Sigmoid colon (tissue), 4 donors: ENCODE measurements around the gene CDC34.

Experiments
- EP300 ChIP-seq, 4 donors: sonication (generic); formaldehyde crosslinking; IDR thresholded peaks; one replicate each; pipeline ENCODE4 v1.6.1; 2017; ENCODE audit warnings: antibody characterized with exemption in 4 of 4
- POLR2AphosphoS5 ChIP-seq, 4 donors: sonication (generic); formaldehyde crosslinking; IDR thresholded peaks; one replicate each; pipeline ENCODE4 v1.6.1; 2017; ENCODE audit warnings: antibody characterized with exemption in 4 of 4
- TF ChIP-seq, protein P1 (sequence below), 4 experiments: fragments of 450-650 bp in 3 of 4; fragments of 200-600 bp in 1 of 4; IDR thresholded peaks; one replicate each; pipeline ENCODE4 v1.5.1; 2016 to 2019; ENCODE audit warnings: antibody characterized with exemption in 4 of 4, mild to moderate bottlenecking in 3 of 4, moderate library complexity in 2 of 4

DNA sequence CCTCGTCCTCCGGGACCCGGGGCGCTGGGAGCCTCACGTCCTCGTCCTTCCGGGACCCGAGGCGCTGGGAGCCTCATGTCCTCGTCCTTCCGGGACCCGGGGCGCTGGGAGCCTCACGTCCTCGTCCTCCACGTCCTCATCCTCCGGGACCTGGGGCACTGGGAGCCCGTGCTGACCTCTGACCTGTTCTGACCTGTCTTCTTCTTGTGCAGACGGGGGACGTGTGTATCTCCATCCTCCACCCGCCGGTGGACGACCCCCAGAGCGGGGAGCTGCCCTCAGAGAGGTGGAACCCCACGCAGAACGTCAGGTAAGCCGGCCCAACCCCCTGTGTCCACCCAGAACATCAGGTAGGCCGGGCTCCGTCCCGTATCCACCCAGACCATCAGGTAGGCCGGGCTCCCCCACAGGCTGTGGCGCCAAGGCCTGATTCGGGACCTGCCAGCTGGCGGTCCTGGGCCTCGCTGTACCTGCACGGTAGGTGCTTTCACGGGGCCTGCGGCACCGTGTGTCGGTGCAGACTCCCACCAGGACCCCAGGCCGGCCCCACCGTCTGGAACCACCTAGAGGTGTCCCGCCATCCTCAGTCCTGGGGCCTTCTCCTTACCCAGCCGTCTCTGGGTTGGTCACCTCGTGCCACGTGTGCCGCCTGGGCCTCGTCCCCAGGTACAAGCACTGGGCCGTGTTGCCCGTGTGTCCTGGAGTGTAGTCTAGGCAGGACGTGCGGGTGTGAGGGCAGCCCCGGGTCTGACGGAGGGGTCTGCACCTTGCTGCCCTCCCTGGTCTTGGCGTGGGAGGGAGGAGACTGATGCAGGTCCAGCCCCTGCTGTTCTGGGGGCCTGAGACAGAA is 4.7 kb downstream of the CDC34 start:
- TF ChIP-seq, protein P1, sequence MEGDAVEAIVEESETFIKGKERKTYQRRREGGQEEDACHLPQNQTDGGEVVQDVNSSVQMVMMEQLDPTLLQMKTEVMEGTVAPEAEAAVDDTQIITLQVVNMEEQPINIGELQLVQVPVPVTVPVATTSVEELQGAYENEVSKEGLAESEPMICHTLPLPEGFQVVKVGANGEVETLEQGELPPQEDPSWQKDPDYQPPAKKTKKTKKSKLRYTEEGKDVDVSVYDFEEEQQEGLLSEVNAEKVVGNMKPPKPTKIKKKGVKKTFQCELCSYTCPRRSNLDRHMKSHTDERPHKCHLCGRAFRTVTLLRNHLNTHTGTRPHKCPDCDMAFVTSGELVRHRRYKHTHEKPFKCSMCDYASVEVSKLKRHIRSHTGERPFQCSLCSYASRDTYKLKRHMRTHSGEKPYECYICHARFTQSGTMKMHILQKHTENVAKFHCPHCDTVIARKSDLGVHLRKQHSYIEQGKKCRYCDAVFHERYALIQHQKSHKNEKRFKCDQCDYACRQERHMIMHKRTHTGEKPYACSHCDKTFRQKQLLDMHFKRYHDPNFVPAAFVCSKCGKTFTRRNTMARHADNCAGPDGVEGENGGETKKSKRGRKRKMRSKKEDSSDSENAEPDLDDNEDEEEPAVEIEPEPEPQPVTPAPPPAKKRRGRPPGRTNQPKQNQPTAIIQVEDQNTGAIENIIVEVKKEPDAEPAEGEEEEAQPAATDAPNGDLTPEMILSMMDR (IDR thresholded peaks at IDR 0.05): no peak
- TF ChIP-seq EP300 (IDR thresholded peaks at IDR 0.05) (no peak), POLR2AphosphoS5 (IDR thresholded peaks at IDR 0.05) (no peak)
